Measurements from ENCODE around the gene EFCC1.

The EFCC1 gene

GRCh38 chr3:129033633-129034321 lies 32.7 kb downstream of the EFCC1 start:
- DNase-seq: no peak

- DNase-seq: no peak
These were observed 33.5 kb downstream of the EFCC1 start for GRCh38 chr3:129034642-129035041.

- DNase-seq: no peak
These were observed 34.5 kb downstream of the EFCC1 start for GRCh38 chr3:129035360-129036221.

GRCh38 chr3:129036222-129037092 lies 35.4 kb downstream of the EFCC1 start:
- DNase-seq: no peak

- DNase-seq: no peak
These were observed 36.0 kb downstream of the EFCC1 start for GRCh38 chr3:129037093-129037419.

- no peak for DNase-seq
These were observed 37.2 kb downstream of the EFCC1 start for GRCh38 chr3:129038121-129038855.

GRCh38 chr3:129039271-129040038 lies 38.4 kb downstream of the EFCC1 start:
- no peak for DNase-seq

GRCh38 chr3:129040039-129040336 lies 38.9 kb downstream of the EFCC1 start:
- DNase-seq: no peak

- DNase-seq: no peak
These were observed 39.6 kb downstream of the EFCC1 start for GRCh38 chr3:129040579-129041300.

GRCh38 chr3:129045675-129046036 lies 44.6 kb downstream of the EFCC1 start:
- DNase-seq: no peak

- DNase-seq: no peak
These were observed 45.1 kb downstream of the EFCC1 start for GRCh38 chr3:129046037-129046731.

GRCh38 chr3:129046732-129047552 lies 45.8 kb downstream of the EFCC1 start:
- no peak for DNase-seq

GRCh38 chr3:129047553-129047839 lies 46.4 kb downstream of the EFCC1 start:
- DNase-seq: no peak

- no peak for DNase-seq
These were observed 49.6 kb downstream of the EFCC1 start for GRCh38 chr3:129050556-129051295.

- DNase-seq: no peak
These were observed 50.8 kb downstream of the EFCC1 start for GRCh38 chr3:129051871-129052340.

GRCh38 chr3:129052675-129053074 lies 51.6 kb downstream of the EFCC1 start:
- DNase-seq: no peak

GRCh38 chr3:129054605-129055104 lies 53.6 kb downstream of the EFCC1 start:
- DNase-seq: no peak

GRCh38 chr3:129056451-129057173 lies 55.5 kb downstream of the EFCC1 start:
- DNase-seq: no peak

Data from activated gamma-delta T cell (primary cell).